H1 (cell line): ENCODE data around the gene ADAMTS6. TPM values are rescaled to one million over a fixed set of nuclear protein-coding genes. Genes with fewer than 3 reads are reported as not detected.

Experiments
- CTCF ChIA-PET: fragments of 300-600 bp; sonication (Branson Sonifier 250); formaldehyde crosslinking; loops from one replicate; lab custom pipeline; 2021; ENCODE audit not compliant: partially characterized antibody; lab: Charles Lee
- POLR2A ChIA-PET: fragments of 300-600 bp; sonication (Branson Sonifier 250); formaldehyde crosslinking; loops from one replicate; lab custom pipeline; 2021; ENCODE audit warnings: inconsistent platforms; ENCODE audit not compliant: partially characterized antibody; lab: Charles Lee
- DNase-seq, 2 experiments: peaks; one replicate each; pipeline versions ENCODE4 v3.0.0 to v3.0.0-alpha.2; 2010 to 2022; ENCODE audit warnings: low spot score in 2 of 2, low read depth in 1 of 2, mixed read lengths in 1 of 2
- FAIRE-seq: peaks from 2 replicates; lab custom pipeline; 2011; peaks lifted over from hg19 to GRCh38; lab: Jason Lieb, UNC
- H2AFZ ChIP-seq: 2 replicates; pipeline ENCODE4 v1.8.1; 2012; ENCODE audit warnings: low read length, inconsistent platforms
- H2AK5ac ChIP-seq: 2 replicates; pipeline ENCODE4 v1.6.1; 2013; ENCODE audit warnings: low read depth, low read length
- H2BK120ac ChIP-seq: replicated peaks from 2 replicates; pipeline ENCODE3; 2013; ENCODE audit warnings: low read depth, low read length, inconsistent platforms
- H2BK12ac ChIP-seq: 2 replicates; pipeline ENCODE4 v1.6.1; 2013; ENCODE audit warnings: low read depth, low read length
- H2BK15ac ChIP-seq: 2 replicates; pipeline ENCODE4 v1.6.1; 2013; ENCODE audit warnings: low read length
- H2BK20ac ChIP-seq: 2 replicates; pipeline ENCODE4 v1.6.1; 2013; ENCODE audit warnings: low read length
- H2BK5ac ChIP-seq: 2 replicates; pipeline ENCODE4 v1.6.1; 2013; ENCODE audit warnings: low read depth, low read length
- H3K14ac ChIP-seq: 2 replicates; pipeline ENCODE4 v1.6.1; 2013; ENCODE audit warnings: inconsistent platforms; ENCODE audit not compliant: insufficient read length
- H3K18ac ChIP-seq: 2 replicates; pipeline ENCODE4 v1.6.1; 2013; ENCODE audit warnings: low read length; ENCODE audit errors: extremely low read depth
- H3K23ac ChIP-seq: 2 replicates; pipeline ENCODE4 v1.6.1; 2013; ENCODE audit warnings: inconsistent platforms; ENCODE audit not compliant: insufficient read length
- H3K23me2 ChIP-seq: 2 replicates; pipeline ENCODE4 v1.6.1; 2013; ENCODE audit warnings: low read depth, low read length
- H3K27ac ChIP-seq: 2 replicates; pipeline ENCODE4 v1.6.1; 2011; ENCODE audit warnings: low read depth, low read length, inconsistent platforms
- H3K27me3 ChIP-seq, 4 experiments: replicated peaks in 1 of 4; 1 replicate in 1 of 4; 2 replicates in 3 of 4; pipeline versions ENCODE4 v1.6.1 to v1.8.1; 2011 to 2013; ENCODE audit warnings: low read length in 3 of 4, mild to moderate bottlenecking in 3 of 4, inconsistent platforms in 2 of 4, mixed read lengths in 2 of 4, moderate library complexity in 1 of 4; ENCODE audit not compliant: control insufficient read depth in 3 of 4, insufficient read depth in 3 of 4; ENCODE audit errors: extremely low read depth in 1 of 4
- H3K36me3 ChIP-seq, 4 experiments: 2 replicates each; pipeline versions ENCODE4 v1.6.1 to v1.8.1; 2011 to 2013; ENCODE audit warnings: mild to moderate bottlenecking in 4 of 4, low read length in 3 of 4, moderate library complexity in 2 of 4, control low read depth in 1 of 4, inconsistent platforms in 1 of 4; ENCODE audit not compliant: insufficient read depth in 4 of 4, control insufficient read depth in 2 of 4
- H3K4ac ChIP-seq: replicated peaks from 2 replicates; pipeline ENCODE3; 2013; ENCODE audit warnings: low read length, low read depth, mixed read lengths, inconsistent platforms; ENCODE audit not compliant: insufficient read length
- H3K4me1 ChIP-seq, 4 experiments: replicated peaks in 1 of 4; 1 replicate in 1 of 4; 2 replicates in 3 of 4; pipeline versions ENCODE4 v1.6.1 to v1.8.1; 2011 to 2013; ENCODE audit warnings: low read length in 3 of 4, inconsistent platforms in 2 of 4, mixed read lengths in 1 of 4; ENCODE audit not compliant: insufficient read depth in 4 of 4, control insufficient read depth in 3 of 4
- H3K4me2 ChIP-seq, 2 experiments: 2 replicates each; pipeline versions ENCODE4 v1.6.1 to v1.8.1; 2011 to 2013; ENCODE audit warnings: low read depth in 2 of 2, low read length in 2 of 2, control low read depth in 1 of 2, inconsistent platforms in 1 of 2, mild to moderate bottlenecking in 1 of 2; ENCODE audit not compliant: insufficient read depth in 1 of 2
- H3K4me3 ChIP-seq, 4 experiments: fragments of 200-600, 300-600 bp in 1 of 4; sonication (generic), shearing (Covaris generic), sonication (Bioruptor Twin) in 1 of 4; 2 replicates each; pipeline versions ENCODE4 v1.5.1 to v1.8.1; 2011 to 2016; ENCODE audit warnings: low read length in 4 of 4, low read depth in 3 of 4, control low read depth in 2 of 4, inconsistent platforms in 2 of 4, mild to moderate bottlenecking in 2 of 4, mixed read lengths in 1 of 4, moderate library complexity in 1 of 4; ENCODE audit not compliant: insufficient read depth in 2 of 4; ENCODE audit errors: extremely low read depth in 1 of 4
- H3K56ac ChIP-seq: replicated peaks from 2 replicates; pipeline ENCODE3; 2013; ENCODE audit warnings: low read depth, mild to moderate bottlenecking, mixed read lengths, low read length, inconsistent platforms; ENCODE audit not compliant: insufficient read length
- H3K79me1 ChIP-seq: 2 replicates; pipeline ENCODE4 v1.6.1; 2013; ENCODE audit warnings: low read depth, low read length, control low read depth
- H3K79me2 ChIP-seq, 2 experiments: 2 replicates each; pipeline versions ENCODE4 v1.6.1 to v1.8.1; 2012 to 2013; ENCODE audit warnings: low read length in 2 of 2, mild to moderate bottlenecking in 2 of 2, inconsistent platforms in 1 of 2; ENCODE audit not compliant: insufficient read depth in 2 of 2, control insufficient read depth in 1 of 2
- H3K9ac ChIP-seq, 4 experiments: replicated peaks in 1 of 4; 1 replicate in 1 of 4; 2 replicates in 3 of 4; pipeline versions ENCODE4 v1.6.1 to v1.8.1; 2011 to 2013; ENCODE audit warnings: low read depth in 3 of 4, low read length in 3 of 4, control low read depth in 2 of 4, mild to moderate bottlenecking in 2 of 4, moderate library complexity in 2 of 4, inconsistent platforms in 1 of 4; ENCODE audit errors: extremely low read depth in 1 of 4
- H3K9me3 ChIP-seq, 2 experiments: 2 replicates each; pipeline versions ENCODE4 v1.6.1 to v1.8.1; 2012 to 2013; ENCODE audit warnings: mild to moderate bottlenecking in 2 of 2, moderate library complexity in 2 of 2, control low read depth in 1 of 2, inconsistent platforms in 1 of 2, low read depth in 1 of 2, low read length in 1 of 2, mixed read lengths in 1 of 2; ENCODE audit not compliant: insufficient read depth in 2 of 2
- H4K20me1 ChIP-seq, 2 experiments: replicated peaks in 1 of 2; 2 replicates each; pipeline versions ENCODE3 to v1.8.1; 2011 to 2013; ENCODE audit warnings: inconsistent platforms in 2 of 2, low read length in 2 of 2, mild to moderate bottlenecking in 1 of 2; ENCODE audit not compliant: insufficient read depth in 2 of 2, control insufficient read depth in 1 of 2
- H4K5ac ChIP-seq: 2 replicates; pipeline ENCODE4 v1.6.1; 2013; ENCODE audit warnings: low read length, low read depth, mixed read lengths, inconsistent platforms; ENCODE audit not compliant: insufficient read length
- H4K8ac ChIP-seq: 2 replicates; pipeline ENCODE4 v1.8.0; 2013; ENCODE audit warnings: mild to moderate bottlenecking, moderate library complexity, low read length, inconsistent platforms; ENCODE audit not compliant: insufficient read depth; ENCODE audit errors: extremely low read depth
- H4K91ac ChIP-seq: replicated peaks from 2 replicates; pipeline ENCODE3; 2013; ENCODE audit warnings: low read length, mixed read lengths, inconsistent platforms; ENCODE audit not compliant: insufficient read length
- KDM1A ChIP-seq: fragments of 200-600, 300-600 bp; sonication (generic); IDR thresholded peaks from 2 replicates; pipeline ENCODE4 v1.7.1; 2016; ENCODE audit warnings: mild to moderate bottlenecking, low read length, borderline replicate concordance
- RXRA ChIP-seq: IDR thresholded peaks from 2 replicates; pipeline ENCODE4 v1.6.1; 2011; ENCODE audit warnings: low read depth, mild to moderate bottlenecking, low read length, moderate library complexity; ENCODE audit not compliant: insufficient read depth
- whole genome bisulfite sequencing, 2 experiments: shearing (Covaris generic) in 1 of 2; methylation state at CpG; one replicate each; pipeline versions ENCODE4 v1.1.6 to v1.1.7; 2013 to 2015; ENCODE audit warnings: low lambda C conversion rate in 2 of 2, mixed read lengths in 2 of 2, inconsistent platforms in 1 of 2, low coverage in 1 of 2, missing lambda C conversion rate in 1 of 2; ENCODE audit not compliant: insufficient replicate concordance in 2 of 2, insufficient coverage in 1 of 2, insufficient read length in 1 of 2; ENCODE audit errors: extremely low coverage in 1 of 2, missing lambda C conversion rate in 1 of 2; 5-methylcytosine and 5-hydroxymethylcytosine counted together
- polyA plus RNA-seq, 7 experiments: library from polyadenylated mRNA; depleted of rRNA in 3 of 7; stranded (reverse) in 5 of 7; unstranded in 2 of 7; fragments of >200 nt in 5 of 7; fragments of 200-250 nt in 2 of 7; gene quantifications; 1 replicate in 5 of 7; 2 replicates in 1 of 7; 4 replicates in 1 of 7; pipeline versions ENCODE4 v1.2.1 to v1.2.3, GENCODE V29; 2011 to 2013; ENCODE audit warnings: missing spikeins in 2 of 7, mixed read lengths in 2 of 7
- total RNA-seq: library from RNA; stranded (reverse); fragmentation: NEBNext Ultra II Directional; extraction: Animal tissue kit (Norgen Biotek cat#: 25700); gene quantifications from 2 replicates; pipeline ENCODE4 v1.2.1, GENCODE V29; 2021

Gene ADAMTS6
- total and polyA plus RNA-seq, 2 of the 8 experiments (the other 6 are each of a cell fraction or from before 2014, with no cell fraction given), result 0.74 to 2.4 TPM

DNA sequence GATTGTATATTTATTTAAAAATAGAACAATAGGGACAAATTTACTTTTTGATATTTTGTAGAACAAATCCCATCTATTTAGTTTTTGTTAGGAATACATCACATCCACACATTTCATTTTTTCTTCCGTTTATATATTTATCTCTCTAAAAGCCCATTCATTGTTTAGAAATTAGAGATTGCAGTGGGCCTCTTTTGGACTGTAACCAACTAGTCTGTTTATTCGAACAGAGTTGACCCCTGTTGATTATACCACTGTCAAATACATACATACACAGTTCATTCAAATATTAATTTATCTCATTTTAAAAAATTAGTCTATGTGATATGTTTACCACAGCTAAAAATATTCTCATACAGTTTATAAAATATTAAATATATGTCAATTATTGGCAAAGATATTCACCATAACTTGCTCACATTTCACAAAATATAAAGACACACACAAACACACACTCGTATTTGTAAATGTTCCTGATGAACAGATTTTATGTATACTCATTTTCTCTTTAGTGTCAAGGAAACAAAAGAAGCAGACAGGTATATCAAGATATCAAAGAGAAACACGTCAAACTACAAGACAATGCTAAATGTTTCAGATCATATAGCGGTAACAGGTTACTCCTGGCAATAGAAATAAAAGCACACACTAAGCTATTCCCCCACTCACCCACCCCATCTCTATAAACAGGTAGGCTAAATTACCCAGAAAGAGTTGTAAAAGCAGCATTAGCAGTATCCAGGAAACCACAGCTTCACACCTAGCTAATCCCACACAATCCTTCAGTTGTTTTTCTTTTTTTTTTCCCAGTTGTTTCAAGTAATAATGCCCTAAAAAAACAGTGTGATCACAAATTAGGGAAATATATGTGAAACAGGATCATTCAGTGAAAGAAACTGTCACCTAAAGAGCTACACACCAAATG is 283.9 kb downstream of the ADAMTS6 start:
- Histone ChIP-seq H2BK12ac (no peak overlapping the region), H3K36me3 (no peaks in the 10 kb centered on the region), H3K9me3 (no peaks in the 10 kb centered on the region), H4K5ac (no peak overlapping the region), H2BK15ac (no peak overlapping the region), H3K27ac (no peak overlapping the region), H3K4me3 (no peak overlapping the region), H3K27me3 (no peaks in the 10 kb centered on the region), H3K23ac (no peak overlapping the region), H2BK20ac (no peak overlapping the region), H3K18ac (no peak overlapping the region), H3K79me1 (no peaks in the 10 kb centered on the region), H2BK120ac (no peak overlapping the region), H3K79me2 (no peaks in the 10 kb centered on the region), H3K14ac (no peak overlapping the region), H3K4me1 (no peaks in the 10 kb centered on the region), H3K9ac (no peak overlapping the region), H3K23me2 (no peaks in the 10 kb centered on the region), H4K91ac (no peak overlapping the region), H2BK5ac (no peak overlapping the region), H3K4me2 (no peak overlapping the region), H3K4ac (no peak overlapping the region), H3K56ac (no peak overlapping the region), H4K8ac (no peak overlapping the region), H2AK5ac (no peak overlapping the region), H2AFZ (no peak overlapping the region), H4K20me1 (no peaks in the 10 kb centered on the region)
- WGBS, 2 experiments, result 90 to 100% methylated on average over 1 to 5 of the region's 5 CpGs
- POLR2A ChIA-PET, result no interaction called here
- DNase-seq (no peak), FAIRE-seq (no peak)
- CTCF ChIA-PET, result interaction anchor here (0.7 to 1.0 kb wide), 3 partner anchors 11 to 414 kb away, joined by 3 read pairs; no protein-coding TSS in a partner anchor
- TF ChIP-seq RXRA (no peak), KDM1A (no peak)
